ENCODE data around the gene PIAS4. TPM values are rescaled to one million over a fixed set of nuclear protein-coding genes. Genes with fewer than 3 reads are reported as not detected.

The PIAS4 gene
- total RNA-seq, 1 donor from 2014 or later, result 36.4 TPM

- Mint-ChIP-seq H3K36me3 (ENCODE audit: low read depth) (no peaks in the 10 kb centered on the region), H3K27ac (no peak overlapping the region), H3K4me3 (peak overlapping the region; percentile 44), H3K4me1 (peaks cover 19% of the 10 kb centered on the region), H3K27me3 (no peaks in the 10 kb centered on the region), H3K9me3 (no peaks in the 10 kb centered on the region)
- intact Hi-C loops (cut with micrococcal nuclease), result loop anchor here (5.0 to 10.0 kb wide), 2 partner anchors 403 to 515 kb away; partner anchors contain the start of genes HDGFL2 and MFSD12
- DNase-seq (no peak), ATAC-seq (ENCODE audit: low read depth) (no peak)
- CTCF ChIA-PET, result no interaction called here
- POLR2A ChIA-PET, result interaction anchor here (0.5 to 1.1 kb wide), 8 partner anchors 10 to 1737 kb away, joined by 3 to 17 read pairs (median 4); no protein-coding TSS in a partner anchor
- no peak for TF ChIP-seq CTCF (IDR thresholded peaks at IDR 0.05)
Measured at GRCh38 chr19:4069331-4069959, 61.9 kb downstream of the PIAS4 start.

GRCh38 chr19:4071610-4072009, 64.1 kb downstream of the PIAS4 start:
- intact Hi-C loops (cut with micrococcal nuclease), result no loop called here
- no peaks in the 10 kb centered on the region for H3K9me3 Mint-ChIP-seq
- ATAC-seq (ENCODE audit: low read depth), result no peak
- no peak for TF ChIP-seq CTCF (IDR thresholded peaks at IDR 0.05)
- peaks cover 19% of the 10 kb centered on the region for H3K4me1 Mint-ChIP-seq
- H3K4me3 Mint-ChIP-seq, result no peak overlapping the region
- H3K27ac Mint-ChIP-seq, result no peak overlapping the region
- H3K27me3 Mint-ChIP-seq, result no peaks in the 10 kb centered on the region
- POLR2A ChIA-PET, result no interaction called here
- CTCF ChIA-PET, result no interaction called here
- DNase-seq, result no peak
- no peaks in the 10 kb centered on the region for H3K36me3 Mint-ChIP-seq (ENCODE audit: low read depth)

GRCh38 chr19:4075373-4075772, 67.8 kb downstream of the PIAS4 start:
- intact Hi-C loops (cut with micrococcal nuclease), result no loop called here
- TF ChIP-seq CTCF (IDR thresholded peaks at IDR 0.05), result no peak
- Mint-ChIP-seq H3K4me3 (peak overlapping the region; percentile 37), H3K27ac (peak overlapping the region; percentile 41), H3K27me3 (no peaks in the 10 kb centered on the region), H3K9me3 (no peaks in the 10 kb centered on the region), H3K36me3 (ENCODE audit: low read depth) (no peaks in the 10 kb centered on the region), H3K4me1 (peaks cover 16% of the 10 kb centered on the region)
- POLR2A ChIA-PET, result no interaction called here
- CTCF ChIA-PET, result no interaction called here
- DNase-seq (no peak), ATAC-seq (ENCODE audit: low read depth) (no peak)

GRCh38 chr19:4077007-4077374, 69.5 kb downstream of the PIAS4 start:
- ATAC-seq (ENCODE audit: low read depth), result no peak
- no peak for TF ChIP-seq CTCF (IDR thresholded peaks at IDR 0.05)
- no peaks in the 10 kb centered on the region for H3K36me3 Mint-ChIP-seq (ENCODE audit: low read depth)
- intact Hi-C loops (cut with micrococcal nuclease), result loop anchor here (1.0 kb wide), 1 partner anchor 10 kb away; no protein-coding TSS in a partner anchor
- peaks cover 16% of the 10 kb centered on the region for H3K4me1 Mint-ChIP-seq
- ChIA-PET POLR2A (interaction anchor here (0.6 to 3.9 kb wide), 9 partner anchors 10 to 1841 kb away, joined by 3 to 29 read pairs (median 11); partner anchors contain the start of genes EEF2, PLEKHJ1 and ZBTB7A), CTCF (interaction anchor here (0.9 to 1.2 kb wide), 2 partner anchors 63 to 92 kb away, joined by 3 read pairs; partner anchors contain the start of gene EEF2)
- H3K27ac Mint-ChIP-seq, result peak overlapping the region; percentile 90
- no peaks in the 10 kb centered on the region for H3K27me3 Mint-ChIP-seq
- H3K9me3 Mint-ChIP-seq, result no peaks in the 10 kb centered on the region
- DNase-seq, result no peak
- peak overlapping the region; percentile 15 for H3K4me3 Mint-ChIP-seq

GRCh38 chr19:4077800-4078684, 70.5 kb downstream of the PIAS4 start:
- no peak for TF ChIP-seq CTCF (IDR thresholded peaks at IDR 0.05)
- peak; percentile 52 for DNase-seq
- POLR2A ChIA-PET, result interaction anchor here (0.6 to 3.9 kb wide), 19 partner anchors 11 to 1421 kb away, joined by 3 to 29 read pairs (median 5); partner anchors contain the start of genes EEF2 and ZBTB7A
- CTCF ChIA-PET, result no interaction called here
- intact Hi-C loops (cut with micrococcal nuclease), result loop anchor here (1.0 kb wide), 1 partner anchor 11 kb away; no protein-coding TSS in a partner anchor
- peaks cover 19% of the 10 kb centered on the region for H3K4me1 Mint-ChIP-seq
- H3K27me3 Mint-ChIP-seq, result no peaks in the 10 kb centered on the region
- peak; percentile 88 for ATAC-seq (ENCODE audit: low read depth)
- H3K27ac Mint-ChIP-seq, result peak overlapping the region; percentile 90
- H3K4me3 Mint-ChIP-seq, result peak overlapping the region; percentile 88
- no peaks in the 10 kb centered on the region for H3K9me3 Mint-ChIP-seq
- no peaks in the 10 kb centered on the region for H3K36me3 Mint-ChIP-seq (ENCODE audit: low read depth)

All from activated B cell treated with CpG ODN at 0.5 μM for 24 hours (primary cell).